OCI-M1 (cell line): ENCODE measurements around the gene MIA.
"Not testable (repeated sequence)": the region's sequence is repeated elsewhere in the genome, so short reads cannot be mapped to it uniquely, and the experiment has no call there.

Source experiments
- DNase-seq: peaks from one replicate; lab custom pipeline; 2025; lab: John Stamatoyannopoulos, UW

The MIA gene

GRCh38 chr19:40780582-40780981 lies 5.3 kb downstream of the MIA start:
- no peak for DNase-seq

GRCh38 chr19:40781140-40781539 lies 5.8 kb downstream of the MIA start:
- no peak for DNase-seq

- DNase-seq = no peak
Measured at GRCh38 chr19:40783711-40784110, 8.4 kb downstream of the MIA start.

GRCh38 chr19:40784146-40784545 lies 8.8 kb downstream of the MIA start:
- not testable (repeated sequence) for DNase-seq

GRCh38 chr19:40785526-40785925 lies 10.2 kb downstream of the MIA start:
- DNase-seq = no peak

GRCh38 chr19:40786060-40787037 lies 11.0 kb downstream of the MIA start:
- no peak for DNase-seq

- no peak for DNase-seq
Measured at GRCh38 chr19:40791349-40791748, 16.0 kb downstream of the MIA start.

GRCh38 chr19:40791996-40792395 lies 16.7 kb downstream of the MIA start:
- DNase-seq = no peak

- no peak for DNase-seq
Measured at GRCh38 chr19:40797166-40797962, 22.0 kb downstream of the MIA start.

GRCh38 chr19:40797963-40798682 lies 22.8 kb downstream of the MIA start:
- peak; percentile 96 for DNase-seq

- peak; percentile 100 for DNase-seq
Measured at GRCh38 chr19:40798683-40799557, 23.6 kb downstream of the MIA start, which contains the start of gene EGLN2. EGLN2 (plus strand) TSS chr19:40799191; CDS start chr19:40800573, 1,382 bp downstream.

- DNase-seq = peak; percentile 76
Measured at GRCh38 chr19:40799558-40800338, 24.4 kb downstream of the MIA start.

GRCh38 chr19:40800339-40800996 lies 25.1 kb downstream of the MIA start:
- DNase-seq = no peak

- DNase-seq = no peak
Measured at GRCh38 chr19:40800997-40801377, 25.7 kb downstream of the MIA start.

GRCh38 chr19:40801426-40802299 lies 26.3 kb downstream of the MIA start:
- DNase-seq = no peak

- DNase-seq = no peak
Measured at GRCh38 chr19:40802300-40803169, 27.2 kb downstream of the MIA start.

- DNase-seq = no peak
Measured at GRCh38 chr19:40803170-40803856, 28.0 kb downstream of the MIA start.
